DOHH2 (cell line): Measurements from ENCODE around the gene CPM.

ENCODE experiments used
- CTCF ChIP-seq: fragments of 200-600 bp; sonication (generic); IDR thresholded peaks from one replicate; pipeline ENCODE4 v1.5.1; 2014; ENCODE audit warnings: antibody characterized with exemption, mild to moderate bottlenecking, low read depth, low read length; ENCODE audit not compliant: poor library complexity, severe bottlenecking
- EZH2phosphoT487 ChIP-seq: fragments of 200-600 bp; sonication (generic); IDR thresholded peaks from 2 replicates; pipeline ENCODE4 v1.6.1; 2017; ENCODE audit warnings: borderline replicate concordance, mild to moderate bottlenecking, antibody characterized with exemption, low read length, moderate library complexity, mixed read lengths

- no peak for TF ChIP-seq CTCF
- TF ChIP-seq EZH2phosphoT487: no peak
Measured at GRCh38 chr12:68894276-68894855, 38.6 kb downstream of the CPM start.
